Activated T-cell treated with anti-CD3 and anti-CD28 coated beads for 24 hours (primary cell): ENCODE measurements around the gene TRANK1.

Experiments
- DNase-seq: peaks from one replicate; pipeline ENCODE4 v3.0.0-alpha.2; 2020; ENCODE audit warnings: low read depth

TRANK1 gene

DNA sequence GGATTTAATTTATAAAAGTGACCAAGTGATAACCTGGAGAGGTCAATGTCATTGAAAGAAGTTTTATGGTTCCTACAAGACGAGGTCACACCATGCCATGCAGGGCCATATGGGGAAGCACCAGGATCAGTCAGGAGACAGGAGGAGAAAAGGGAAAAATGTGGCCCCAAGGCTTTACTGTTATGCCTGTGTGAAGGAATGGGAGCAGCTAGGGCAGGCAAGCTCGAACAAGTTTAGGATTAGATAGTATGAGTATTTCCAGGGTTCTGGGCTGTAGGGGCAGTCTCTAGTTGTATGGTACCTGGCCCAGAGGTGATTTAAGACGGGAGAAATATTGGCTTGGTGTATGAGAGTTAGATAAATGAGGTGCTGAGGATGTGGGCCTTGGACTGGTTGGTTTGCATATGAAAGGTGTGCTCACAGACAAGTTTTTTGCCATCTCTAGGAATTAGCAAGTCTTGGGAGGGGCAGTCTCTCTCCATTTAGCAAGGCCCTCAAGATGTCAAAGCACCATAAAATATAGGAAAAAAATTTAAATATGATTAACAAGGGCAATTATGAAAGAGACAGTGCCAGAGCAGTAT lies 144.2 kb downstream of the TRANK1 start:
- DNase-seq = no peak

- no peak for DNase-seq
Measured at GRCh38 chr3:36796881-36797280, 148.0 kb downstream of the TRANK1 start.

GRCh38 chr3:36796161-36796560 lies 148.7 kb downstream of the TRANK1 start:
- DNase-seq = no peak

DNA sequence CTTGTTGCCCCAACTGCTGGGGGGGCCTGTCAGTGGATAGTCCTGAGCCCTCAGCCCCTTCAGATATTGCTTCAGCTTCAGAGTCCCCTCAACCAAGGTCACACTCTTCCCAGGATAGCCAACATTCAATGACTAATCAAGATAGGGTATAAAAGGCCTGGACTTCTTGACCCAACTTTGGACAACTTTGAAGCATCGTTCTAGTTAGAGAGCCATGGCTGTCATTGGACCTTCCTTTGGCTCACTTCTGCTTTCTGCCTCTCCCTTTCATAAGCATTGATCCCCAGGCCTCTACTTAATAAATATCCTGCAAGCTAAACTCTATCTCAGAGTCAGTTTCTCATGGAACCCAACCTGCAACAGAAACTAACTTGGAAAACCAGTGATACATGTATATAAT lies 149.2 kb downstream of the TRANK1 start:
- no peak for DNase-seq

GRCh38 chr3:36792342-36792741 lies 152.5 kb downstream of the TRANK1 start:
- no peak for DNase-seq

DNA sequence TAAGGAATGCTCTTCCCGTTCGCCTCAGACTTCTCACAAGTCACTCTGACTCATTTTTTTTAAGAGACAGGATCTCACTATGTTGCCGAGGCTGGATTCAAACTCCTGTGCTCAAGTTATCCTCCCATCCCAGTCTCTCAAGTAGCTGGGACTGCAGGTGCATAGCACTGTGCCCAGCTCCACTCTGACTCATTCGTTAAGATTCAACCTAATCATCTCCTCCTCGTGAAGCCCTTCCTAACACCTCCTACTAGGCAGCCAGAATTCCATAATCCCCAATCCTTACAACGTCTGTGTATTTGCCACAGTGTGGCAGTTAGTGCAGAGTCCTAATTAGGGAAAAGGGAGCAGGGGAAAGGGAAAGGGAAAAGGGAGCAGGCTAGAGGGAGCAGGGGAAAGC lies 154.1 kb downstream of the TRANK1 start:
- no peak for DNase-seq

DNA sequence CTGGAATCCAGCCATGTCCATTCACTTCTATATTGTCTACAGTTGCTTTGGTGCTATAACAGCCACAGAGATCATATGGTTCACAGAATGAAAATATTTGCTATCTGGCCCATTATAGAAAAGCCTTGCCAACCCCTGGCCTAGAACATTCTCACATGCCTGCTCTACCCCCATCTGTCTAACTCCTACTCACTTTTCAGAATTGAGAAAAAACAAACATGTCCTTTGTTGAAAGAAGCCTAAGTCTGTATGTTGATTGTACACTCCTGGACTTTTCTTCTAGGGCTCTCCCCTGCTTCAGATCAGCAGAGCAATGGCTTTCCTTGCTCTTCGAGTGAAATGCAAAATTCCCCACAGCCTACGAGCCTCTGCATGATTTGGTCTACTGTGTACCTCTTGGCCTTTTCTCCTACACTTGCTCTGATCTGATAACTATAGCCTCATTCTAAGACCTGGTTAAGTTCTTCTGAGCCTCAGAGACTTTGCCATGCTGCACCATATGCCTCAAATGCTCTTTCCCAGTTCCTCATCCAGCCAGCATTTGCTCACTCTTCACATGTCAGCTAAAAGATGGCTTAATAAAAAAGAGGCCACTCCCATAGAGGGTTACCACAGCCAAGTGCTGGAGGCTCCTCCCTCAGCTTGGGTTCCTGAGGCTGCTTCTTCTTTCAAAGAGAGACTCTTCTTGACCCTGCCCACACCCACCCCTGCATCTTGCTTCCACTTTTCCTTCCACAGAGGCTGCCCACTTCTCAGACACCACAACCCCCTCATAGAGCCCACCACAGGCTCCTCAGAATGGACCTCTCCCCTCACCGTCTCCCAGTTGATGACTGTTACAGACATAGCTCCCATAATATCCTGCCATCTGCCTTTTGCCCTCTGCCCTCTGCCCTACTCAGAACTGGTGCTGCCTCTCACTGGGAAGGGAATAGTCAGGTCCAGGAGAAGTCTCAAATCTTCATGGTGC lies 157.6 kb downstream of the TRANK1 start:
- DNase-seq = no peak

DNA sequence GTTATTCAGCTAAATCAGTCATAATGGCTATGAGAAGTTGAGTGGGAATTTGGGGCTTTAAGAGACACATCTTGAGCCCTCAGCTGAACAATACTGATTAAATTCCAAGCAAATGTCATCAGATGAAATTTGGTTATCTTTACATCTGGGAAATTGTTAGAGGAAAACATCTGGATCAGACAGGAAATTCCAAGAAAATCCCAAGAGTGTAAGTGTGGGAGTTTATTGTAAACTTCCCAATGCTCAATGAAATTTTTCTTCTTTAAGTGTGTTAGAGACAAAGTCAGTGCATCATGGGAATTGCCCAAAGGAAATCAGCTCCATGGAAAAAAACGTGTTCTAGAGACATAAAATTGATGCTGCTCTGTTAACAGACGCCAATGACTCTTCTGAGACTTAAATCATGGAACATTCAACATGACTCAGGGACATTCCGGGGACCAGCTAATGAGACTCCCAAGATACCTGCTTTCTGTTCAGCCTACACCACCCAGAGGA lies 160.7 kb downstream of the TRANK1 start:
- no peak for DNase-seq

DNA sequence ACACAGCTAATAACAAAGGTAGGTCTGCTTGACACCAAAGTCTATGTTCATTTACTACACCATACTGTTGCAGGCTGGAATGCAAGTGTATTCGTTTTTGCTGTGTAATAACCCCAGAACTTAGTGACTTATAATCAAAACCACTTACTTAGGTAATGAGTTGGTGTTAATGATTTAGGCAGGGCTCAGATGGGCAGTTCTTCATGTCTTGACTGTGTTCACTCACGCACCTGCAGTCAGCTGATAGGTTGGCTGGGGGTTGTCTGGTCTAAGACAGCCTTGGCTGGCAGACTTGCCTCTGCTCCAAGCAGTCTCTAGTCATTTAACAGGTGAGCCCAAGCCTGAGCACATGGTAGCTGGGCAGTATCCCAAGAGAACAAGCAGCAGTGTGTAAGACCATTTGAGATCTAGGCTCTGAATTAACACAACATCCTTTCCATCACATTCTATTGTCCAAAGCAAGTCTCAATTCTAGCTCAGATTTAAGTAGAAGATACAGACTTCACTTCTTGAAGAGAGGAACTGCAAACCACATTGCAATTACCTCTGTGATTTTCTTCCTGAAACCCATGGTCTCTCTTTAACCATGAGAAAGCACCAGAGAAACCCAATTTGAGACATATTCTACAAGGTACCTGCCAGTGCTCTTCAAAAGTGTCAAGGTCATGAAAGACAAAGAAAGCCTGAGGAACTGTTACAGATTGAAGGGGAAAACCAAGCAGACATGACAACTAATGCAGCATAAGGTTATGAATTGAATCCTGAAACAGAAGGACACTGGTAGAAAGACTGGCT lies 167.2 kb downstream of the TRANK1 start:
- no peak for DNase-seq
